SK-N-SH (cell line): ENCODE results near the gene THADA. TPM values are rescaled to one million over a fixed set of nuclear protein-coding genes. Genes with fewer than 3 reads are reported as not detected.

Source experiments
- CTCF ChIA-PET: fragments of 300-600, 350-600 bp; formaldehyde crosslinking; extraction: SDS; loops from one replicate; lab custom pipeline; 2021; lab: Yijun Ruan, JAX
- POLR2A ChIA-PET: fragments of 350-600 bp; sonication (Branson Sonifier 250); formaldehyde crosslinking; extraction: SDS; loops from one replicate; lab custom pipeline; 2020; ENCODE audit warnings: antibody characterized with exemption, inconsistent platforms; lab: Yijun Ruan, JAX
- DNase-seq: peaks from one replicate; pipeline ENCODE4 v3.0.0; 2012
- H2AFZ ChIP-seq: fragments of 200-600 bp; sonication (generic); 2 replicates; pipeline ENCODE4 v1.8.1; 2016; ENCODE audit warnings: antibody characterized with exemption, mild to moderate bottlenecking, low read depth
- H3F3A ChIP-seq: fragments of 200-600 bp; sonication (generic); replicated peaks from 2 replicates; pipeline ENCODE3; 2016; ENCODE audit warnings: antibody characterized with exemption, mild to moderate bottlenecking; ENCODE audit not compliant: insufficient read depth
- H3K27ac ChIP-seq, 2 experiments: fragments of 200-500 bp in 1 of 2; fragments of 200-600 bp in 1 of 2; sonication (Bioruptor generic) in 1 of 2; sonication (generic), shearing (Covaris generic) in 1 of 2; 2 replicates each; pipeline versions ENCODE4 v1.5.1 to v1.6.1; 2014 to 2016; ENCODE audit warnings: low read depth in 2 of 2, inconsistent platforms in 1 of 2, low read length in 1 of 2, mild to moderate bottlenecking in 1 of 2, mixed read lengths in 1 of 2
- H3K27me3 ChIP-seq: fragments of 200-600 bp; sonication (generic), shearing (Covaris generic); 2 replicates; pipeline ENCODE4 v1.6.1; 2016; ENCODE audit warnings: mixed run types; ENCODE audit not compliant: insufficient read depth
- H3K36me3 ChIP-seq, 2 experiments: fragments of 200-500 bp in 1 of 2; fragments of 200-600 bp in 1 of 2; sonication (Bioruptor generic) in 1 of 2; sonication (generic) in 1 of 2; replicated peaks in 1 of 2; 2 replicates each; pipeline versions ENCODE3 to v1.5.1; 2014 to 2016; ENCODE audit warnings: low read length in 1 of 2, mild to moderate bottlenecking in 1 of 2; ENCODE audit not compliant: insufficient read depth in 2 of 2, control insufficient read depth in 1 of 2
- H3K4me1 ChIP-seq, 2 experiments: fragments of 200-500 bp in 1 of 2; fragments of 200-600 bp in 1 of 2; sonication (Bioruptor generic) in 1 of 2; sonication (generic), shearing (Covaris generic) in 1 of 2; 2 replicates each; pipeline versions ENCODE4 v1.5.1 to v1.6.1; 2014 to 2016; ENCODE audit warnings: low read depth in 1 of 2, low read length in 1 of 2, mixed run types in 1 of 2; ENCODE audit not compliant: insufficient read depth in 2 of 2, control insufficient read depth in 1 of 2
- H3K4me2 ChIP-seq: fragments of 200-600 bp; sonication (generic), shearing (Covaris generic); 2 replicates; pipeline ENCODE4 v1.6.1; 2017; ENCODE audit warnings: mixed run types
- H3K4me3 ChIP-seq, 2 experiments: fragments of 200-500 bp in 1 of 2; fragments of 200-600 bp in 1 of 2; sonication (Bioruptor generic) in 1 of 2; sonication (generic), shearing (Covaris generic) in 1 of 2; 2 replicates each; pipeline versions ENCODE4 v1.5.1 to v1.8.1; 2014 to 2016; ENCODE audit warnings: low read depth in 2 of 2, inconsistent platforms in 1 of 2, low read length in 1 of 2, mild to moderate bottlenecking in 1 of 2, mixed read lengths in 1 of 2, moderate library complexity in 1 of 2
- H3K79me2 ChIP-seq: fragments of 200-600 bp; sonication (generic); 2 replicates; pipeline ENCODE4 v1.8.1; 2017; ENCODE audit warnings: mild to moderate bottlenecking; ENCODE audit not compliant: insufficient read depth
- H3K9ac ChIP-seq: fragments of 200-600 bp; sonication (generic); 2 replicates; pipeline ENCODE4 v1.6.1; 2017; ENCODE audit warnings: mixed run types
- H3K9me2 ChIP-seq: fragments of 200-600 bp; sonication (generic); 2 replicates; pipeline ENCODE4 v1.6.1; 2017; ENCODE audit warnings: mixed run types
- H3K9me3 ChIP-seq: fragments of 200-600 bp; sonication (generic); 2 replicates; pipeline ENCODE4 v1.6.1; 2017; ENCODE audit warnings: mixed run types, mild to moderate bottlenecking, moderate library complexity
- H4K20me1 ChIP-seq: fragments of 200-600 bp; sonication (generic); 2 replicates; pipeline ENCODE4 v1.6.1; 2017; ENCODE audit warnings: mild to moderate bottlenecking, mixed run types; ENCODE audit not compliant: insufficient read depth
- CHD2 ChIP-seq: fragments of 150-350 bp; IDR thresholded peaks from 2 replicates; pipeline ENCODE4 v1.6.1; 2018; ENCODE audit warnings: low read length; ENCODE audit not compliant: partially characterized antibody
- EP300 ChIP-seq, 2 experiments: IDR thresholded peaks; 2 replicates each; pipeline versions ENCODE4 v1.4.0 to v1.6.1; 2012; ENCODE audit warnings: borderline replicate concordance in 1 of 2, low read depth in 1 of 2, low read length in 1 of 2
- EZH2phosphoT487 ChIP-seq: fragments of 200-600 bp; sonication (generic); IDR thresholded peaks from 2 replicates; pipeline ENCODE4 v1.6.1; 2017; ENCODE audit warnings: low read depth, mixed run types, mild to moderate bottlenecking, antibody characterized with exemption, moderate library complexity, borderline replicate concordance
- GABPA ChIP-seq: IDR thresholded peaks from 2 replicates; pipeline ENCODE4 v1.4.0; 2012; ENCODE audit warnings: low read depth, mild to moderate bottlenecking
- IRF3 ChIP-seq: fragments of 150-350 bp; IDR thresholded peaks from 2 replicates; pipeline ENCODE4 v1.6.1; 2016; ENCODE audit warnings: mild to moderate bottlenecking, low read depth, low read length
- MAX ChIP-seq: IDR thresholded peaks from 2 replicates; pipeline ENCODE4 v1.4.0; 2012; ENCODE audit warnings: low read depth
- MXI1 ChIP-seq: IDR thresholded peaks from 2 replicates; pipeline ENCODE4 v1.6.1; 2012; ENCODE audit warnings: mild to moderate bottlenecking, low read depth, low read length, improper control_type of control experiment
- PBX3 ChIP-seq: IDR thresholded peaks from 2 replicates; pipeline ENCODE4; 2012
- RAD21 ChIP-seq: IDR thresholded peaks from 2 replicates; pipeline ENCODE4 v1.6.1; 2012; ENCODE audit warnings: mild to moderate bottlenecking, low read length
- SMC3 ChIP-seq: IDR thresholded peaks from 2 replicates; pipeline ENCODE4 v1.6.1; 2012; ENCODE audit warnings: low read depth, low read length, improper control_type of control experiment
- TCF12 ChIP-seq: IDR thresholded peaks from 2 replicates; pipeline ENCODE4 v1.4.0; 2012
- TEAD4 ChIP-seq: IDR thresholded peaks from 2 replicates; pipeline ENCODE4 v1.4.0; 2012; ENCODE audit warnings: mild to moderate bottlenecking, borderline replicate concordance; ENCODE audit not compliant: insufficient read depth
- USF1 ChIP-seq: IDR thresholded peaks from 2 replicates; pipeline ENCODE4 v1.4.0; 2012; ENCODE audit warnings: low read depth, borderline replicate concordance
- ZBTB33 ChIP-seq: IDR thresholded peaks from 2 replicates; pipeline ENCODE4 v1.4.0; 2012; ENCODE audit warnings: low read depth, borderline replicate concordance
- WGBS: methylation state at CpG from one replicate; pipeline ENCODE4 v1.1.6; 2017; ENCODE audit warnings: low lambda C conversion rate; 5-methylcytosine and 5-hydroxymethylcytosine counted together
- polyA plus RNA-seq, 3 experiments: library from polyadenylated mRNA; depleted of rRNA; stranded (reverse); fragments of >200 nt; gene quantifications; 2 replicates each; pipeline ENCODE4 v1.2.3, GENCODE V29; 2012

Gene THADA
- polyA plus RNA-seq, 1 of the 3 experiments (the other 2 are of a cell fraction): 25.6 TPM

GRCh38 chr2:43436431-43436830 lies 159.4 kb downstream of the THADA start:
- no peak for DNase-seq

GRCh38 chr2:43435746-43436145 lies 160.1 kb downstream of the THADA start:
- Histone ChIP-seq H3K27me3 (no peaks in the 10 kb centered on the region), H3K9ac (no peak overlapping the region), H2AFZ (no peak overlapping the region), H3K79me2 (no peaks in the 10 kb centered on the region), H3K27ac (peak overlapping the region in 1 of 2 experiments; percentile 58; a peak in 2 of 4 replicates), H3K4me2 (no peak overlapping the region), H3K9me2 (no peaks in the 10 kb centered on the region), H3F3A (peaks cover 17% of the 10 kb centered on the region), H3K4me1 (peaks cover 0 to 5% of the 10 kb centered on the region in 2 experiments; a peak in 2 of 4 replicates), H4K20me1 (no peaks in the 10 kb centered on the region), H3K36me3 (peaks cover 0 to 4% of the 10 kb centered on the region in 2 experiments), H3K9me3 (no peaks in the 10 kb centered on the region), H3K4me3 (no peak overlapping the region)
- ChIA-PET POLR2A (no interaction called here), CTCF (no interaction called here)
- no peak for DNase-seq
- no peak for TF ChIP-seq MXI1
- TF ChIP-seq EP300 (IDR thresholded peaks at IDR 0.05; ENCODE audit: borderline replicate concordance in 1 of 2, low read depth in 1 of 2, low read length in 1 of 2): 0 out of 4 replicates have a peak, but pooled peaks of 1 of the 2 experiments have one; percentile 35
- peak; percentile 3; the same call in 1 of the 2 replicates for TF ChIP-seq RAD21

More at GRCh38 chr2:43436431-43436830, 159.4 kb downstream of the THADA start:
- H3F3A ChIP-seq: peaks cover 17% of the 10 kb centered on the region
- H3K79me2 ChIP-seq: no peaks in the 10 kb centered on the region
- H3K27ac ChIP-seq: peak overlapping the region in 1 of 2 experiments; percentile 58; a peak in 2 of 4 replicates
- H3K9me2 ChIP-seq: no peaks in the 10 kb centered on the region
- ChIA-PET CTCF (no interaction called here), POLR2A (no interaction called here)
- no peaks in the 10 kb centered on the region for H3K9me3 ChIP-seq
- TF ChIP-seq CHD2: no peak
- no peak overlapping the region for H3K4me2 ChIP-seq
- WGBS: 100% methylated on average over 1 of the region's 1 CpG
- no peaks in the 10 kb centered on the region for H3K27me3 ChIP-seq
- peaks cover 0 to 5% of the 10 kb centered on the region in 2 experiments; a peak in 2 of 4 replicates for H3K4me1 ChIP-seq
- no peak overlapping the region for H2AFZ ChIP-seq
- no peaks in the 10 kb centered on the region for H4K20me1 ChIP-seq
- no peak overlapping the region for H3K4me3 ChIP-seq
- no peak overlapping the region for H3K9ac ChIP-seq
- peaks cover 0 to 4% of the 10 kb centered on the region in 2 experiments for H3K36me3 ChIP-seq

- Histone ChIP-seq H3K79me2 (no peaks in the 10 kb centered on the region), H3K27me3 (no peaks in the 10 kb centered on the region), H3K4me1 (peaks cover 14 to 21% of the 10 kb centered on the region in 2 experiments), H3K27ac (no peak overlapping the region; a peak in 1 of 4 replicates), H2AFZ (no peak overlapping the region), H3K4me2 (no peak overlapping the region), H3K9me3 (no peaks in the 10 kb centered on the region), H4K20me1 (no peaks in the 10 kb centered on the region), H3K9me2 (no peaks in the 10 kb centered on the region), H3K4me3 (no peak overlapping the region), H3F3A (peaks cover 17% of the 10 kb centered on the region), H3K36me3 (peaks cover 0 to 4% of the 10 kb centered on the region in 2 experiments), H3K9ac (no peak overlapping the region)
- ChIA-PET CTCF (no interaction called here), POLR2A (no interaction called here)
- 78% methylated on average over 2 of the region's 2 CpGs for WGBS
- DNase-seq: no peak
- no peak for TF ChIP-seq MXI1
- TF ChIP-seq IRF3: no peak
- TF ChIP-seq SMC3: no peak
- no peak for TF ChIP-seq USF1
- TF ChIP-seq GABPA: no peak
- no peak for TF ChIP-seq ZBTB33
- TF ChIP-seq TCF12: no peak
- no peak for TF ChIP-seq PBX3
- TF ChIP-seq MAX: no peak
- no peak for TF ChIP-seq TEAD4
- TF ChIP-seq EZH2phosphoT487: no peak
These were observed 165.3 kb downstream of the THADA start for GRCh38 chr2:43430489-43430888.
